ENCODE data around the gene OR51E1.

The OR51E1 gene

GRCh38 chr11:4684631-4685285 is 41.0 kb downstream of the OR51E1 start:
- DNase-seq (ENCODE audit: low spot score) = no peak
- no peak overlapping the region for H3K4me3 ChIP-seq

GRCh38 chr11:4695442-4695841 is 51.7 kb downstream of the OR51E1 start:
- no peak overlapping the region for H3K4me3 ChIP-seq
- DNase-seq (ENCODE audit: low spot score) = no peak
- no peak overlapping the region for H3K27ac ChIP-seq
- no peak for TF ChIP-seq CTCF (IDR thresholded peaks at IDR 0.05)

More at GRCh38 chr11:4684631-4685285, 41.0 kb downstream of the OR51E1 start:
- no peak overlapping the region for H3K27ac ChIP-seq
- TF ChIP-seq CTCF (IDR thresholded peaks at IDR 0.05) = no peak

GRCh38 chr11:4697585-4697984 is 53.8 kb downstream of the OR51E1 start, which contains the start of gene OR51E2:
OR51E2 (minus strand) TSS chr11:4697853; CDS start chr11:4682711, 15,142 bp downstream.
- DNase-seq (ENCODE audit: low spot score) = no peak
- no peak within 1 kb of the TSS for H3K27ac ChIP-seq
- no peak for TF ChIP-seq CTCF (IDR thresholded peaks at IDR 0.05)
- H3K4me3 ChIP-seq = peak within 1 kb of the TSS; percentile 24

- no peak overlapping the region for H3K27ac ChIP-seq
- no peak overlapping the region for H3K4me3 ChIP-seq
- no peak for TF ChIP-seq CTCF (IDR thresholded peaks at IDR 0.05)
- no peak for DNase-seq (ENCODE audit: low spot score)
These were observed 56.1 kb downstream of the OR51E1 start for GRCh38 chr11:4699697-4700435.

GRCh38 chr11:4700436-4700820 is 56.6 kb downstream of the OR51E1 start:
- no peak for DNase-seq (ENCODE audit: low spot score)
- no peak overlapping the region for H3K27ac ChIP-seq
- no peak for TF ChIP-seq CTCF (IDR thresholded peaks at IDR 0.05)
- no peak overlapping the region for H3K4me3 ChIP-seq

GRCh38 chr11:4704054-4704789 is 60.4 kb downstream of the OR51E1 start, which contains the start of gene MMP26:
MMP26 (plus strand) TSS chr11:4704784.
- peak within 1 kb of the TSS; percentile 23 for H3K4me3 ChIP-seq
- H3K27ac ChIP-seq = no peak within 1 kb of the TSS
- no peak for TF ChIP-seq CTCF (IDR thresholded peaks at IDR 0.05)
- no peak for DNase-seq (ENCODE audit: low spot score)

Measured in coronary artery (tissue), 2 donors.